HCT116 (cell line): ENCODE results near the gene ITPK1.
A peak's percentile ranks its signal among the peaks of the same experiment; 100 is the strongest.

Experiments used
- EZH2 ChIP-seq: fragments of 200-600 bp; sonication (generic); IDR thresholded peaks from 2 replicates; pipeline ENCODE4 v1.6.1; 2017; ENCODE audit warnings: antibody characterized with exemption, mixed run types
- EZH2phosphoT487 ChIP-seq: fragments of 200-600 bp; IDR thresholded peaks from 2 replicates; pipeline ENCODE4 v1.6.1; 2018; ENCODE audit warnings: antibody characterized with exemption, borderline replicate concordance
- JUND ChIP-seq: IDR thresholded peaks from 2 replicates; pipeline ENCODE4 v1.6.1; 2012
- POLR2A ChIP-seq: IDR thresholded peaks from 2 replicates; pipeline ENCODE4 v1.7.0; 2011; ENCODE audit warnings: borderline replicate concordance; ENCODE audit not compliant: insufficient read depth, insufficient read length; ENCODE audit errors: extremely low read depth
- POLR2AphosphoS5 ChIP-seq: IDR thresholded peaks from 2 replicates; pipeline ENCODE4 v1.6.1; 2011; ENCODE audit warnings: mild to moderate bottlenecking, low read depth, low read length, moderate library complexity
- SP1 ChIP-seq: IDR thresholded peaks from 2 replicates; pipeline ENCODE4 v1.6.1; 2012; ENCODE audit warnings: low read depth
- TF ChIP-seq, protein P1 (sequence below), 3 experiments: fragments of 200-600 bp in 1 of 3; sonication (generic) in 1 of 3; IDR thresholded peaks in 2 of 3; conservative IDR thresholded peaks in 1 of 3; 2 replicates each; pipeline ENCODE4 v1.5.1; 2012 to 2017; ENCODE audit warnings: low read depth in 2 of 3, low read length in 2 of 3, antibody characterized with exemption in 1 of 3, borderline replicate concordance in 1 of 3, control low read depth in 1 of 3, mild to moderate bottlenecking in 1 of 3, mixed read lengths in 1 of 3, mixed run types in 1 of 3, moderate library complexity in 1 of 3; ENCODE audit not compliant: insufficient read depth in 1 of 3
- TF ChIP-seq, protein P2 (sequence below): IDR thresholded peaks from 2 replicates; pipeline ENCODE4 v1.6.1; 2012; ENCODE audit warnings: low read depth

DNA sequence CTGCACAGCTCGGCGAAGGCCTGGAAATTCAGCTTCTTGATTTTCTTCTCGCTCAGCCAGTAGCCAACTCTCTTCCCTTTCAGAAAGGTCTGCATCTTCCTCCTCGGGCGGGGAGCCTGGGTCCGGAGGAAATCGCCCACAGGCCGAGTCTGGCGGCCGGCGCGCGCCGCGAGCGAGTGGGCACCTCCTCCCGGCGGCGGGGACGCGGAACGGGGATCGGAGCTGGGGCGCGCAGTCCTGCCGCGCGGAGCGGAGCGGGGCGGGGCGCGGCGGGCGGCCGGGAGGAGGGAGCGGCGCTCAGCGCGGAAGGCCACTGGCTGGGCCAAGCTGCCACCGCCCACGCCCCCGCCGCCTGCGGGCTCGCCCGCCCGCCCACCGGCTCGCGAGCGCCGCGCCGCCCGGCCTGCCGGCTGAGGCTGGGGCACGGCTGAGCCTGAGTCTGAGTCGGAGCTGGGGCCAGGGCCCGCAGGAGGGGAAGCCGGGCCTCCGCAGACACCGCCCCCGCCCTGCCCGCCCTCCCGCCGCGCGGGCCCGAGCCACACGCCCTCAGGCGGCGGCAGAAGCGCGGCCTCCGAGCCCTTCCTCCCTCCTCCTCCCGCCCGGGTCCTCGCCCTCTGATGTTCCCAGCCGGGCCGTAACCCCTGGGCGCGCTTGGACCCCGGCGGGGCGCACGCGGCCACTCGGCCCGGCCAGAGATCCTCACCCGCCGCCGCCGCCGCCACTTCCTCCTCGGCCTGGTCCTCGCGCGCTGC, 480 bp downstream of the ITPK1 start:
- TF ChIP-seq, protein P1, sequence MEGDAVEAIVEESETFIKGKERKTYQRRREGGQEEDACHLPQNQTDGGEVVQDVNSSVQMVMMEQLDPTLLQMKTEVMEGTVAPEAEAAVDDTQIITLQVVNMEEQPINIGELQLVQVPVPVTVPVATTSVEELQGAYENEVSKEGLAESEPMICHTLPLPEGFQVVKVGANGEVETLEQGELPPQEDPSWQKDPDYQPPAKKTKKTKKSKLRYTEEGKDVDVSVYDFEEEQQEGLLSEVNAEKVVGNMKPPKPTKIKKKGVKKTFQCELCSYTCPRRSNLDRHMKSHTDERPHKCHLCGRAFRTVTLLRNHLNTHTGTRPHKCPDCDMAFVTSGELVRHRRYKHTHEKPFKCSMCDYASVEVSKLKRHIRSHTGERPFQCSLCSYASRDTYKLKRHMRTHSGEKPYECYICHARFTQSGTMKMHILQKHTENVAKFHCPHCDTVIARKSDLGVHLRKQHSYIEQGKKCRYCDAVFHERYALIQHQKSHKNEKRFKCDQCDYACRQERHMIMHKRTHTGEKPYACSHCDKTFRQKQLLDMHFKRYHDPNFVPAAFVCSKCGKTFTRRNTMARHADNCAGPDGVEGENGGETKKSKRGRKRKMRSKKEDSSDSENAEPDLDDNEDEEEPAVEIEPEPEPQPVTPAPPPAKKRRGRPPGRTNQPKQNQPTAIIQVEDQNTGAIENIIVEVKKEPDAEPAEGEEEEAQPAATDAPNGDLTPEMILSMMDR (IDR thresholded peaks at IDR 0.05 in 2 of 3, conservative IDR thresholded peaks at IDR 0.05 in 1 of 3; ENCODE audit: borderline replicate concordance in 1 of 3, insufficient read depth in 1 of 3, low read depth in 2 of 3, low read length in 2 of 3), result no peak
- TF ChIP-seq POLR2AphosphoS5 (peak; percentile 68), SP1 (no peak), POLR2A (no peak), EZH2phosphoT487 (no peak), EZH2 (no peak), JUND (no peak)
- TF ChIP-seq, protein P2, sequence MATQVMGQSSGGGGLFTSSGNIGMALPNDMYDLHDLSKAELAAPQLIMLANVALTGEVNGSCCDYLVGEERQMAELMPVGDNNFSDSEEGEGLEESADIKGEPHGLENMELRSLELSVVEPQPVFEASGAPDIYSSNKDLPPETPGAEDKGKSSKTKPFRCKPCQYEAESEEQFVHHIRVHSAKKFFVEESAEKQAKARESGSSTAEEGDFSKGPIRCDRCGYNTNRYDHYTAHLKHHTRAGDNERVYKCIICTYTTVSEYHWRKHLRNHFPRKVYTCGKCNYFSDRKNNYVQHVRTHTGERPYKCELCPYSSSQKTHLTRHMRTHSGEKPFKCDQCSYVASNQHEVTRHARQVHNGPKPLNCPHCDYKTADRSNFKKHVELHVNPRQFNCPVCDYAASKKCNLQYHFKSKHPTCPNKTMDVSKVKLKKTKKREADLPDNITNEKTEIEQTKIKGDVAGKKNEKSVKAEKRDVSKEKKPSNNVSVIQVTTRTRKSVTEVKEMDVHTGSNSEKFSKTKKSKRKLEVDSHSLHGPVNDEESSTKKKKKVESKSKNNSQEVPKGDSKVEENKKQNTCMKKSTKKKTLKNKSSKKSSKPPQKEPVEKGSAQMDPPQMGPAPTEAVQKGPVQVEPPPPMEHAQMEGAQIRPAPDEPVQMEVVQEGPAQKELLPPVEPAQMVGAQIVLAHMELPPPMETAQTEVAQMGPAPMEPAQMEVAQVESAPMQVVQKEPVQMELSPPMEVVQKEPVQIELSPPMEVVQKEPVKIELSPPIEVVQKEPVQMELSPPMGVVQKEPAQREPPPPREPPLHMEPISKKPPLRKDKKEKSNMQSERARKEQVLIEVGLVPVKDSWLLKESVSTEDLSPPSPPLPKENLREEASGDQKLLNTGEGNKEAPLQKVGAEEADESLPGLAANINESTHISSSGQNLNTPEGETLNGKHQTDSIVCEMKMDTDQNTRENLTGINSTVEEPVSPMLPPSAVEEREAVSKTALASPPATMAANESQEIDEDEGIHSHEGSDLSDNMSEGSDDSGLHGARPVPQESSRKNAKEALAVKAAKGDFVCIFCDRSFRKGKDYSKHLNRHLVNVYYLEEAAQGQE, result no peak
